ENCODE measurements around the gene PAPOLB.

GRCh38 chr7:4889682-4890081 lies 27.9 kb upstream of the PAPOLB start:
- no peak for TF ChIP-seq CTCF (IDR thresholded peaks at IDR 0.05)
- no peak for TF ChIP-seq POLR2A (IDR thresholded peaks at IDR 0.05)
- TF ChIP-seq EP300 (IDR thresholded peaks at IDR 0.05): no peak
- TF ChIP-seq POLR2AphosphoS5 (IDR thresholded peaks at IDR 0.05): no peak
